IPS-NIHi7 (cell line): ENCODE measurements around the gene TIAM1.

ENCODE experiments used
- DNase-seq: peaks from one replicate; pipeline ENCODE4 v3.0.0; 2012; ENCODE audit warnings: mixed read lengths; ENCODE audit errors: extremely low spot score

Gene TIAM1

DNA sequence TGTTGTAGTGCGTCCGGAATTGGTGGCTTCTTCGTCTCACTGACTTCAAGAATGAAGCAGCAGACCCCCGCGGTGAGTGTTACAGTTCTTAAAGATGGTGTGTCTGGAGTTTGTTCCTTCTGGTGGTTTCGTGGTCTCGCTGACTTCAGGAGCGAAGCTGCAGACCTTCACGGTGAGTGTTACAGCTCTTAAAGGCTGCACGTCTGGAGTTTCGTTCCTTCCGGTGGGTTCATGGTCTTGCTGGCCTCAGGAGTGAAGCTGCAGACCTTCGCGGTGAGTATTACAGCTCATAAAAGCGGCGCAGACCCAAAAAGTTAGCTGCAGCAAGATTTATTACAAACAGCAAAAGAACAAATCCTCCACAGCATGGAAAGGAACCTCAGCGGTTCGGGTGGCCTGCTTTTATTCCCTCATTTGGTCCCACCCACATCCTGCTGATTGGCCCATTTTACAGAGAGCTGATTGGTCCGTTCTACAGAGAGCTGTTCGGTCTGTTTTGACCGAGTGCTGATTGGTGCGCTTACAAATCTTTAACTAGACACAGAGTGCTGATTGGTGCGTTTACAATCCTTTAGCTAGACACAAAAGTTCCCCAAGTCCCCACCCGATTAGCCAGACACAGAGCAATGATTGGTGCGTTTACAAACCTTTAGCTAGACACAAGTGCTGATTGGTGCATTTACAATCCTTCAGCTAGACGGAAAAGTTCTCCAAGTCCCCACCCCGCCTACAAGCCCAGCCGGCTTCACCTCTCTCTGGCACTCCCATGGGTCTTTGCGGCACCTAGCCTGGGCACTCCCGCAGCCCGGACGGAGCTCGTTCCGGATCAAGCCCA, 256.2 kb downstream of the TIAM1 start:
- no peak for DNase-seq

DNA sequence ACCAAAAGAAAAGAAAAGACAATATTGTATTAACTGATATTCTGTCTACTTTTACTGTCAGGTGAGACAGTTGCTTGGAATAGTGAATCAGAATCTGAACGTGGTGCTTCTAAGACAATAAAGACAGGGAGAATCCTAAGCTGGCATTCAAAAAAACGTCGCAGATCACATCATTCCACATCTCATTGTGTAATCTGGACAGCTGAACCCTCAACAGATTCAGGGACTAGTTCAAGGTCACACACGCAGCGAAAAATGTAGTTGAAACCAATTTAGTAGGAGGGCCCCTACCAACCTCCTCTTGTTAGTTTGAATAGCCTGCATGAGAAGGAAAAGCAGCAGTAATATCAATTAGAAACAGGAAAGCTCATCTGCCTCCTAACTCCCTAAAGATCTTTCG, 259.4 kb downstream of the TIAM1 start:
- DNase-seq, result no peak

DNA sequence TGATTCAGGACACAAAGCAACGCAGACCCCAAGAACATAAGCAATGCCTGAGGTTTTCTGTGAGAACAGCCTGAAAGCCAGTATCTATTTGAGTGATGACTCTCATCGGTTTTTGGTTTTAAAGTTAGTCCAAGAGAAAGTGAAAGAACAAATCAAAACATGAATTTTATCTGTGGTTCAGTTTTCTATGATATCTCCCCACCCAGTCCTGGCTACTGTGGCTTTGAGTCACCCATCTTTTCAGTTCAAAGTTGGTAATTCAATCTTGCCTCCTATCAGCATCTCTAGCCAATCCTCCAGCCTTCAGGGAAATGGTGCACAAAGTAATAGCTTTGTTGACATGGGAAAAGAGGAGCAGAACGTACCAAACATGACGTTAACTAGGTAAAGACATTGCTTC, 265.3 kb downstream of the TIAM1 start:
- DNase-seq, result no peak

GRCh38 chr21:31078216-31078615, 265.8 kb downstream of the TIAM1 start:
- no peak for DNase-seq

- DNase-seq, result no peak
These were observed 268.2 kb downstream of the TIAM1 start for GRCh38 chr21:31075848-31076247.

- no peak for DNase-seq
These were observed 271.5 kb downstream of the TIAM1 start for GRCh38 chr21:31072533-31072932.
